B cell (primary cell): Measurements from ENCODE around the gene FBXL20.
"Not testable (repeated sequence)": the region's sequence is repeated elsewhere in the genome, so short reads cannot be mapped to it uniquely, and the experiment has no call there.

Experiments
- EZH2 ChIP-seq: IDR thresholded peaks from 2 replicates; pipeline ENCODE4 v1.6.1; 2012; ENCODE audit warnings: borderline replicate concordance, low read depth, mild to moderate bottlenecking, moderate library complexity, low read length; ENCODE audit not compliant: insufficient read depth, poor library complexity, severe bottlenecking
- TF ChIP-seq, protein P1 (sequence below): fragments of 200-600 bp; IDR thresholded peaks from one replicate; pipeline ENCODE4 v1.8.0; 2022; ENCODE audit warnings: antibody characterized with exemption, mild to moderate bottlenecking

DNA sequence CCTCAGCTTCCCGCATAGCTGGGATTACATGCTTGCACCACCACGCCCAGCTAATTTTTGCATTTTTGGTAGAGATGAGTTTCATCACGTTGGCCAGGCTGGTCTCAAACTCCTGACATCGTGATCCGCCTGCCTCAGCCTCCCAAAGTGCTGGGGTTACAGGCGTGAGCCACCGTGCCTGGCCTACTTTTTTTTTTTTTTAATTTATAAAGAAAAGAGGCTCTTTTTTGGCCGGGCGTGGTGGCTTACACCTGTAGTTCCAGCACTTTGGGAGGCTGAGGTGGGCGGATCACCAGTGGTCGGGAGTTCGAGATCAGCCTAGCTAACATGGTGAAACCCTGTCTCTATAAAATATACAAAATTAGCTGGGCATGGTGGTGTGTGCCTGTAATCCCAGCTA is 151.3 kb downstream of the FBXL20 start:
- TF ChIP-seq EZH2: not testable (repeated sequence)
- TF ChIP-seq, protein P1, sequence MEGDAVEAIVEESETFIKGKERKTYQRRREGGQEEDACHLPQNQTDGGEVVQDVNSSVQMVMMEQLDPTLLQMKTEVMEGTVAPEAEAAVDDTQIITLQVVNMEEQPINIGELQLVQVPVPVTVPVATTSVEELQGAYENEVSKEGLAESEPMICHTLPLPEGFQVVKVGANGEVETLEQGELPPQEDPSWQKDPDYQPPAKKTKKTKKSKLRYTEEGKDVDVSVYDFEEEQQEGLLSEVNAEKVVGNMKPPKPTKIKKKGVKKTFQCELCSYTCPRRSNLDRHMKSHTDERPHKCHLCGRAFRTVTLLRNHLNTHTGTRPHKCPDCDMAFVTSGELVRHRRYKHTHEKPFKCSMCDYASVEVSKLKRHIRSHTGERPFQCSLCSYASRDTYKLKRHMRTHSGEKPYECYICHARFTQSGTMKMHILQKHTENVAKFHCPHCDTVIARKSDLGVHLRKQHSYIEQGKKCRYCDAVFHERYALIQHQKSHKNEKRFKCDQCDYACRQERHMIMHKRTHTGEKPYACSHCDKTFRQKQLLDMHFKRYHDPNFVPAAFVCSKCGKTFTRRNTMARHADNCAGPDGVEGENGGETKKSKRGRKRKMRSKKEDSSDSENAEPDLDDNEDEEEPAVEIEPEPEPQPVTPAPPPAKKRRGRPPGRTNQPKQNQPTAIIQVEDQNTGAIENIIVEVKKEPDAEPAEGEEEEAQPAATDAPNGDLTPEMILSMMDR: not testable (repeated sequence)
